ENCODE results near the gene HECTD3. TPM values are rescaled to one million over a fixed set of nuclear protein-coding genes. Genes with fewer than 3 reads are reported as not detected.
A peak's percentile ranks its signal among the peaks of the same experiment; 100 is the strongest.

Gene HECTD3
- total RNA-seq, 1 donor from 2014 or later: 25.7 TPM

DNA sequence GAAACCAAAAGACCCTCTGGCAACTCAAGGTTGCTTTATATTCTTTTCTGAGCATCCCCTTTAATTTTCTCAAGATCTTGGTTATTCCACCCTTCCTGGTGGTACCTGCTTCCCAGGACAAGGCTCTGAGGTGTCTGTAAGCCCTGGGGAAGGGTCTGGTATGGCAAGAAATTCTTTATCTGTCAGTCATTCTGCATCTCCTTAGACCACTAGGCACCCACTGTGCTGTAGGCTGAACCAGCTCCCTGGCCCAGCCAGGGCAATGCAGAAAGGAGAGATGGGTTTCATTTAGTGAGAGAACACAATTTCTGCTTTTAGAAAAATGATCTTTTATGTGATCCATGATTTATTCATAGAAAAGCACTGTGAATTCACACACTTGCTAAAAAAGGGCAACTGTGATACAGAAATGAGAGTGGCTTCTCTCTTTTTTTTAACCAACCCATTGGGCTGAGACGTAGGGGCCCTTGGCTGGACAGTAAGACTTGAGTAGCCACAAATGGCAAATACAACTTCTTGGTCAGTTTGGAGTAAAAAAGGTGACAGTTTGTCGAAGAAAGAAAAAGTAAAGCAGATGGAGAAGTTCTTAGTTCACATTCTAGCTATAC is 5.1 kb upstream of the HECTD3 start:
- DNase-seq (ENCODE audit: missing footprints) (no peak), ATAC-seq (no peak)
- intact Hi-C loops (cut with DNase I): no loop called here

DNA sequence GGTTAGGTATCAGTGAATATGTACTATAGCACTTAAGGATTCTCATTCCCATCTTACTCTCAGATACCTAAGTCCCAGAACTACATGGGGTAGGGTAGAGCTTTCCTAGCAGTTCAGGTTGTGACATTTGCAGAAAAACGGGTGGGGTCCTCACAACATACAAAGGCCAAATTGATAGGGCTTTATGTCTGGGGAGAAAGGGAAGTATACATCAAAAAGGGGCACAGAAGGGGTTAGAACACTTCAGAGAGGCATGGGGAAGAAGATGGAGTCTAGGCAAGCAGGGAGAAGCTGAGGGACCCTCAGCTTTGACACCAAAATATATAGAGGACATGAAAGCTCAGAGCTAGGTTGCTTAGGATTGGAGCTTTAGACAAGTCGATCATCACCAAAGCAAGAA is 4.6 kb upstream of the HECTD3 start:
- ATAC-seq (no peak), DNase-seq (ENCODE audit: missing footprints) (no peak)
- intact Hi-C loops (cut with DNase I): loop anchor here (2.0 kb wide), 1 partner anchor 475 kb away; the partner anchor contains the start of gene TESK2

DNA sequence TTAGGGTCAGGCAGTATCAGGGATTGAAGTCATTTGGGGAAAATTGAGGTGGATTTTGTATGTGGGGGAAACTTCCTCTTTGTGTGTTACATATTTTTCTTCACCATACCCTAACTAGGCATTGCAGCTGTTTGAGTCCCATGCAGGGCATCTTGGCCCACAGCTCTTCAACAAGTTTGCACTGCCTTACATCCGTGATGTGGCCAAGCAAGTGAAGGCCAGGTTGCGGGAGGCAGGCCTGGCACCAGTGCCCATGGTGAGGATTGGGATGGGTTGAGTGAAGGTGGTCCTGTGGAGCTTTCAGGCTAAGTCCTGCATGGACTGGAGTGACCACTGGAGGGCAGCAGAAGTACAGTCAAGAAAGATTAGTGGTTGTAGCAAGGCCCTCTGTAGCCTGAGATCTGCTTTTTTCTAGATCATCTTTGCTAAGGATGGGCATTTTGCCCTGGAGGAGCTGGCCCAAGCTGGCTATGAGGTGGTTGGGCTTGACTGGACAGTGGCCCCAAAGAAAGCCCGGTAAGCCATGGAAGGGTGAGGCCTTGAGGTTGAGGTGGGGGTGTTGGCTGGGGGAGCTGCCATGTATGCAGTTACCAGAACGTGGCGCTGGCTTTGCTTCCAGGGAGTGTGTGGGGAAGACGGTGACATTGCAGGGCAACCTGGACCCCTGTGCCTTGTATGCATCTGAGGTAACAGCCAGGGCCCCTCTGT is 3.4 kb upstream of the HECTD3 start:
- ATAC-seq: peak; percentile 29
- DNase-seq (ENCODE audit: missing footprints): no peak
- intact Hi-C loops (cut with DNase I): loop anchor here (2.0 kb wide), 1 partner anchor 476 kb away; the partner anchor contains the start of gene TESK2

DNA sequence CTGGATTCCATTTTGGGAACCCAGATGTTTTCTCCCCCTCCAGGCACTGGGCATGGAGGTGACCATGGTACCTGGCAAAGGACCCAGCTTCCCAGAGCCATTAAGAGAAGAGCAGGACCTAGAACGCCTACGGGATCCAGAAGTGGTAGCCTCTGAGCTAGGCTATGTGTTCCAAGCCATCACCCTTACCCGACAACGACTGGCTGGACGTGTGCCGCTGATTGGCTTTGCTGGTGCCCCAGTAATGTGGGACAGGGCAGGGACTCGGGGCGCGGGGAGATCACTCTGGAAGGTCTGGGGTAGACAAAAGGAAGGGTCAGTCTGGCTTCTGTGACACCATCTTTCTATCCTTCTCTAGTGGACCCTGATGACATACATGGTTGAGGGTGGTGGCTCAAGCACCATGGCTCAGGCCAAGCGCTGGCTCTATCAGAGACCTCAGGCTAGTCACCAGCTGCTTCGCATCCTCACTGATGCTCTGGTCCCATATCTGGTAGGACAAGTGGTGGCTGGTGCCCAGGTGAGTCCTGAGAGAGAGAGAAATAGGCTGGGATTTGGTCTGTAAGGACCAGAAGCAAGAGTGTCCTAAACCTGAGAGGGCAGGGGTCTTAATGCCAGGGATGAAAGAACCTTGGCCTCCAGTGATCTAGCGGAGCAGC is 2.6 kb upstream of the HECTD3 start:
- intact Hi-C loops (cut with DNase I): loop anchor here (2.0 kb wide), 2 partner anchors 27 to 477 kb away; partner anchors contain the start of genes EIF2B3 and TESK2
- DNase-seq (ENCODE audit: missing footprints) (no peak), ATAC-seq (no peak)

DNA sequence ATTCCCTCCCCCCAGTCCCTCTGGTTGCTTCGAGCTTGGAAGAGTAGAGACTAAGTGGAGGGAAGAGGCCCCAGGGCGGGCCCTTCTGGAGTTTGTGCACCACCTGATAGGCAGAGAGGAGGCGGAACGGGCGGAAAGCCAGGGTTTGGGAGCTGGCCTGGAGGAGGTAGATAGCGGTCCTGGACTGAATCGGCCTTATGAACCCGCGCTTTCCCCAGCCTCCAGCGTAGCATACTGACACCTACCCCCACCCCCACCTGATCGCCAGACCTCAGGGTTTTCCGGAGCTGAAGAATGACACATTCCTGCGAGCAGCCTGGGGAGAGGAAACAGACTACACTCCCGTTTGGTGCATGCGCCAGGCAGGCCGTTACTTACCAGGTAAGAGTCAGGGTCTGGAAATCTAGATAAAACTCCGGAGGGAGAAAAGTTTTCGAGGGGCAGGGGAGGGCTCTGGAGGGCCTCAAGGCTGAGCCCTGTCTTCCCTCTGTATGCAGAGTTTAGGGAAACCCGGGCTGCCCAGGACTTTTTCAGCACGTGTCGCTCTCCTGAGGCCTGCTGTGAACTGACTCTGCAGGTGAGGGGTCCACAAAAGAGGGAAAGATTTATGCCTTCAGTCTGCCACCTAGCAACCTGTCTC is 1.6 kb upstream of the HECTD3 start:
- ATAC-seq: peak; percentile 66
- peak; percentile 89 for DNase-seq (ENCODE audit: missing footprints)
- intact Hi-C loops (cut with DNase I): loop anchor here (1.0 to 2.0 kb wide), 2 partner anchors 26 to 291 kb away; partner anchors contain the start of gene EIF2B3

DNA sequence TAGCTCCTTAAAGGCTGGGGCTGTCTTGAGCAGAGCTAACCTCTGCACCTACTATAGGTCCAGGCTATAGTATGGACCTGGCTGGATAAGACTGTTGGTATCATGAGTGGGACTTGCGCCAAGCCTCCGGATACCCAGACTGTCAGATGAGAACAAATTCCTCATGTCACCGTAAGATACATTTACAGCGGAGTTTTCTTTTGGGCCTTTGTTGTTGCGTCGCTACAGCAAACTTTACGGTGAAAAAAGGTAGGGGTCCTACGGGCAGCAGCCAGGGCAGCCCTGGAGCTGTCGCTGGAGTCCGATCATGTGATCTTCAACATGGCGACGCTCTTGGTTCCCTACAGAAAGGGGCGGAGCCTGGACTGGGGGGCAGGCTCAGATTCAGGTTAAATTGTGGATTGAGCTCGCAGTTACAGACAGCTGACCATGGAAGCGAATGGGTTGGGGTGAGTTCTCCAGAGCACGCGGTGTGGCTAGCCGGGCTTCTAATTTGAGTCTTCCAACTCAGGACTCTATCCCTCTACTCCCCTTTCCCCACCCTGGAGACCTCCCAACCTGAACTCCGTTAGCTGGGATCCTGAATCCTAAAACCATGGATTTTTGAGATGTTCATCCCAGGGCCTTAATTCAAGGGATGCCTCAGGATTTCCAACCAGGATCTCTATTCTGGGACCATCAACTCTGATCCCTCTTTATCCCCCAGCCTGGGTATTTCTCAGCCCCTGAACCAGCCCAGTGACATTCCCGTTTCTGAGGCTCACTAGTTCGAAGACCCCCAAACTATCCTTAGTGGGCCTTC is 914 bp upstream of the HECTD3 start, which contains the start of gene UROD:
UROD (plus strand) TSS at position 418 of the 802 bp plus-strand sequence; CDS start at position 430, 12 bp downstream.
- DNase-seq (ENCODE audit: missing footprints): peak; percentile 96
- ATAC-seq: peak; percentile 95
- intact Hi-C loops (cut with DNase I): loop anchor here (1.0 to 2.0 kb wide), 2 partner anchors 25 to 291 kb away; partner anchors contain the start of gene EIF2B3

DNA sequence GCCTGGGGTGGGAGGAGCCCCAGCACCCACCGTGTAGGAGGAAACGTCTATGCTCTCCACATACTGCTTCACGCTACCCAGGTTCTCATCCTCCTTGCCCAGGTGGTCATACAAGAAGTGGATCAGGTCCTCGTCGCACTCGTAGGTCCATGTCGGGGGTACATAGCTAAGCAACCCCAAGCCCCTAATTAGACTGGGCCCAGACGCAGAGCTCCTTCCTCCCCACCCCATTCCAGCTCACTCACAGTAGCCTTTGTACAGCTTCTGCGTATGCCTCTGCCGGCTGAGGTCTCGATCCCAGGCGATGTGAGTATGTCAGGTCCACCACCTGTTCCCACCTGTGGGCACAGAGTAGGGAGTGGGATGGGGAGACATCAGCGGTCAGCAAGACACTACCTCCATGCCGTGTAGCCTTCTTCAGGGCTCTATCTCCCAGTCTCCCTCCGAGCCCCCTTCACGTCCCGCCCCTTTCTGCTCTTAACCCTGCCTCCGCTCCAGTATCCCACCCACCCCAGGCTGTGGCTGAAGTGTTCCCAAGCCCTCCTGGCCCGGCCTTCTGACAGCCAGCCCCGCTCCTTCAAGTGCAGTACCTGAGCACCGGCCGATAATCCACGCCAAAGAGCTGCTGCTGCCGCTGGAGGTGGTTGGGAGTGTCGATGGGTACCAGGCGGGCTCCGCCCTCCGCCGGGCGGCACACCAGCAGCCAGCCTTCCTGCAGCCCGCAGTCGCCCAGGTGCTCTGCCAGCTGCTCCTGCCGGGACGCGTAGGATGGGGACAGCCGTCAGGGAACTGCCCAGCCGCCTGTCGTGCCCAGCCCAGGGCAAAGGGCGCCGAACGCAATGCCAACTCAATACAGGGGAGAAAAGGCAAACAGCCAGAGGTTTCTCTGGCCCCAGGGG is 919 bp downstream of the HECTD3 start:
- ATAC-seq (no peak), DNase-seq (ENCODE audit: missing footprints) (no peak)
- intact Hi-C loops (cut with DNase I): loop anchor here (5.0 kb wide), 1 partner anchor 233 kb away; the partner anchor contains the start of gene RPS8

DNA sequence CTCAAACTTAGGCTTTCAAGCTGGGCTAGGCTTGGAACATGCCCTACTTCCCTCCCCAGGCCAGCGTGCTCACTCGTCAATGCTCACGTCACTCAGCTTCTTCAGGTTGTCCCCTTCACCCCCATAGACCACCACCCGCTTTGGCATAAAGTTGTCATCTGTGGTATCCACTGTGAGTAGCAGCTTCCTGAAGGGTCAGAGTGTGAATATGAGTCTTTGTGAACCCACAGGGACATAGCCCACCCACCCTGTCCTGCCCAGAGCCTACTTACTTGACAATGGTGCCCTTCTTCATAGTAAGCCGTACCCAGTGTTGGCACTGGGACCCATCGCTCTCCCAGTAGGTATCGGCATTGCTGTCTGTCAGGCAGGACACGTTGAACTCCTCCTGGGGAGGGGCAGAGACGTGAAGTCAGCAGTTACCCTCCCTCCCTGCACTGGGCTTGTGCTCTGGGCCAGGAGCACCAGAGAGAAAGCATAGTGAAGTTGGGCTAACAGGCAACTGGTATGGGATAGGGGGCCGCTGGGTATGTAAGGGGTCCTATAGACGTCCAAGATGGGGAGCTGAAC is 1.7 kb downstream of the HECTD3 start:
- no peak for ATAC-seq
- intact Hi-C loops (cut with DNase I): loop anchor here (5.0 kb wide), 1 partner anchor 232 kb away; the partner anchor contains the start of gene RPS8
- no peak for DNase-seq (ENCODE audit: missing footprints)

DNA sequence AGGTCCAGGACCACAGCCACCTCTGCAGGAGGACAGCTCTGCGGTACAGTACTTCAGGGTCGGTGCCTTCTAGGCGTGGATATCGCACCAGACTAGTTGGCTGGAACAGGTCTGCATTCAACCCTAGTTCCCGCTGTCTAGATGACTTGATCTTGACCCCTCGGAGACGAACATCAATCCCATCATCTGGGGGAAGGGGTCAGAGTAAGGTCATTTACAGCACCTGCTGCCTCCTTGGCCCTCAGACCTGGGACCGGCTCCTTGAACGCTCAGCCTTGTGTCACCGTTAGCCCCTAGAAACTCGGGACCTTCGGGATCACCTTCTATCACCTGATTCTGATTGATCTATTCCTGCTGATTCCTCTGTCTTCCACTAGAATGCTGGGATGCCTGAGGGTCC is 2.6 kb downstream of the HECTD3 start:
- intact Hi-C loops (cut with DNase I): loop anchor here (5.0 kb wide), 1 partner anchor 231 kb away; the partner anchor contains the start of gene RPS8
- ATAC-seq: no peak

DNA sequence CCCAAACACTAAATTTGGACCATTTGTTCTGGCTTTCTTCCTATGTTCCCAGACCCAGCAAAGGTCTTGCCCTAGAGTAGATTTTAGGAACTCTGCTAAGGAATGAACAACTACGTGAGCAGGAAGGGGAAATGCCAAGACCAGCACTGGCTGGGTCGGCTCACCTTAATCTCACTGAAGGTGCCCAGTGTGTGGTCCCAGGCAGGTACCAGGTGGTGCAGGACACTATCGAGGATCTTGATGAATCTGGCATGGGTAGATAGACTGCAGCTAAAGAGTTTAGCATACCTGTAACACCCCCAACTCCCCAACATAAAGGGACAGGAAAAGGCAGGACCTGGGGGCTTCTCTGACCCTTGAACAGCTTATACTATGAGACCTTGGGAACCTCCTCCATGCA is 3.0 kb downstream of the HECTD3 start:
- intact Hi-C loops (cut with DNase I): loop anchor here (5.0 kb wide), 1 partner anchor 231 kb away; the partner anchor contains the start of gene RPS8
- ATAC-seq (no peak), DNase-seq (ENCODE audit: missing footprints) (no peak)

More for the DNA sequence above, 2.6 kb downstream of the HECTD3 start:
- DNase-seq (ENCODE audit: missing footprints): no peak

DNA sequence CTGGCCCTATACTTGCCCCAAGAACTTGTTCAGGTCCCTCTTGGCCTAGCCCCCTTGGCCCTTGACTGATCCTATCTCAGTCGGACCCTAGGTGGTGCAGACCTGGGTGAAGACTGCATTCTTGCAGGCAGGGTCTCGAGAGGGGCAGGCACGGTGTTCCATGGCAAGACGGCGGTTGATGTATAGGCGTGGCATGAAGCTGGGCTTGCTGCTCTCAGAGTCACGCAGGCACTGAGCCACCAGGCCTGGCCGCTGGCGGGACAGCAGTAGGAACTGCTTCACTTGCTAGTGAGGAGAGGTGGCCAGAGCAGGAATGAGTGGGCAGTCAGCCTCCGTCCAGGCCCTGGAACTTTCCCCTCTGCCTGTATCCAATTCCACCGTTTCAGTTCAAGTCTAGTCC is 3.8 kb downstream of the HECTD3 start:
- DNase-seq (ENCODE audit: missing footprints) (no peak), ATAC-seq (no peak)
- intact Hi-C loops (cut with DNase I): loop anchor here (5.0 kb wide), 1 partner anchor 230 kb away; the partner anchor contains the start of gene RPS8

DNA sequence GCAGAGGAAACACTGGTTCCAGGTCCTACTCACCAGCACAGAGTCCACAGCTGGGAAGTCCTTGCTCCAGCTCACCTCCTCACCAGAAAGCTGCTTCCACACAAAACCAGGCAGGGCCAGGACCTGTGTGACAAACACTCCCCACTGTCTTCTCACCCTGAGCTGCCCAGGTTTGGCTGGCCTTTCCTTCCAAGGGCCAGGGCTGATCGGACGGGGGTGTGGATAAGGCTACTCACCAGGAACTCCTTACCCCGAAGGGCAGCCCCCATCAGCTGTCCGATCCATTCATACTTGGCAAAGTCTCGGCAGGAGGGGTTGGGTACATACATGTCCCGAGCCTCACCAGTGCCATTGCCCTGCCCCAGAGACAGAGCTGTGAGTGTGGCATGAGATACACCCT is 5.4 kb downstream of the HECTD3 start:
- no peak for ATAC-seq

DNA sequence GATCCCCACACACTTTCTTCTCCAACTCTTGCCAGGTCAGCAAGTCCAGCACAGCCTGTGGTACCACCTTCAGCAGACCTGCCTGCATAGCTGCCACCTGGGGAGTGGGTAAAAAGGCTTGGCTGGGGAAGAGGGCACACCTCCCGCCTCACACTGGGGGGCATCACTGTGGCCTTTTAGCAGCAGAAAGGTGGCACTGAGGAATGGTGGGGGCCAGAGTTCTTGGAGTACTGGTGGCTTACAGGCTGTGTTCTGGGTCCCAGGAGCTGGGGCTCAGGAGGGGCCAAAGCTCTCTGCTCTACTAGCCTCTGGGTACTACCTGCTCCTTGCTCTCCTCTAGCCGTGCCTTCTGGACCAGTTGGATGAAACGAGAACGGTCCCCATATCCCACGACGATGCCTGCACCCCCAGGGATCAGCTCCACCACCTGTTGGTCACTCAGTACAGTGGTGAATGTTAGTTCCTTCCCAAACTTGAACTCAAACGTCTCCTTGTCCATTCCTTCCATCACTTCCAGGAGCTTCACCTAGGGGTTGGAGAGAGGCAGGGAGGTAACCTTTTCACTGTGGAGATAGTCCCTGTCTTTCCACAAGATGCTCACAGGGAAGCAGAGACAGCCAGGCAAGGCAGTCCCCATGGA is 6.7 kb downstream of the HECTD3 start:
- intact Hi-C loops (cut with DNase I): no loop called here
- DNase-seq (ENCODE audit: missing footprints) (no peak), ATAC-seq (no peak)

More for the DNA sequence above, 5.4 kb downstream of the HECTD3 start:
- intact Hi-C loops (cut with DNase I): loop anchor here (5.0 kb wide), 1 partner anchor 228 kb away; the partner anchor contains the start of gene RPS8
- no peak for DNase-seq (ENCODE audit: missing footprints)

DNA sequence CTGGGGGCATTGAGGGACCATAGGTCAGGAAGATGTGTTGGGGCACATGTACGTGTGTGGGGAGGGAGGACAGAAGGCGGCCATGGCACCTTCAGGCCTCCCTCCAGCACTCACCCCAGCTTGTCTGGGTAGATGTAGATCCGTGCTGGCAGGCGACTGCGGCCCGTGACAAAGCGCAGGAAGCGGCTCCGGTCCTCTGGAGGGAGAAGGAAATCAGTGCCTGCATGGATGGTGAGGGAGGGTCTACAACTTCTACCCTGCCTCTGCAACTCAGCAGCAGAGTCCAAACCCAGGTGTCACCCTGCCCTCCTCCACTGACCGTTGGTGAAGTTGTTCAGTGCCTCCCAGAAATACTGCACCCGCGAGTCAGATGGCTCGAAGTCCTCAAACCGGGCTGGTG is 7.4 kb downstream of the HECTD3 start:
- DNase-seq (ENCODE audit: missing footprints) (no peak), ATAC-seq (no peak)
- intact Hi-C loops (cut with DNase I): no loop called here

DNA sequence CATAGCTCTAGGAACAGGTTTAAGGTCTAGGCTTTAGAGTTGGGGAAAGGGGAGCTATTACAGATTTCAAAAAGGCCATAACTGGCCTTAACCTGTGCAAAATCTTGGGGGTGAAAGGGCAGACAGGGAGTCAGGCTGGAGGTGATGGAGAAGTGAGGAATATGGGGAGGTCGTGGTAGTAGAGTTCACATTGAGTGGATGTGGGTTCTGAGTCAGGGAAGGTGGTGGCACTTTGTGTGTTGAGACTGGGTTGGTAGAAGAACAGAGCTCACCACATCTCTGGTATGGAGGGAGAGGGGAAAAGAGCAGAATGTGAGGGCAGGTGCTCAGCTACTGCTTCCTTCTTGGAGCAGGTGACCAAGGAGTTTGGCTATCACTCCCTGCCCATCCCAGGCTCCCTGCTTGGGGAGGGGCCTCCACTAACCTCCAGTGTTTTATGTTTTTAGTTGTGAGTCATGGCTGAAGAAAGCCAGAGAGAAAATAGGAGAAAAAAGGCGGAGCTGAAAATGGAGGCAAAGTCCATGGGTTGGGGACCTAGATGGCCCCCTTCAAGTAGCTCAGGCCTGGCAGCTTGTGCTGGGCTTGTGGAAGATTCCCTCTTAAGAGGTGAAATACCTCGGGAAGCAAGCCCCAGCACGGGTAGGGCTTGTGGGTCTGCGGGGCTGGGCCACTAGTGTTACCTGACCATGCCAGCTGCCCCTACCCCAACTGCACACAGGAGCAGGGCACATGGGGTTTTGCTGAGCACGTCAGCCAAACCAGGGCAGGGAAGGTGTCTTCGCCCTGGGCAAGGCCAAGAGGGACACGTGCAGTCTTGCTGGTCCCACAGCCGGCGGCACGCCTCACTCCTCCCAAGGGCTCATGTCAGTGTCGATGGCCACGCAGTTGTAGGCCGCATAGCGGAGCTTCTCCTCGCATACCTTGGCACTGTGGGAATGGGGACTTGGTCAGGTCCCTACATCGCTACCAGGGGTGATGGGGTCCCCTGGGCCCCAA is 8.2 kb downstream of the HECTD3 start:
- intact Hi-C loops (cut with DNase I): no loop called here
- ATAC-seq (peak; percentile 18), DNase-seq (ENCODE audit: missing footprints) (no peak)
